HCT116 (cell line): ENCODE data around the gene RPS27L.

Experiments used
- ATF3 ChIP-seq: IDR thresholded peaks from 2 replicates; pipeline ENCODE4 v1.6.1; 2012
- CTCF ChIP-seq, 3 experiments: fragments of 200-600 bp in 1 of 3; sonication (generic) in 1 of 3; IDR thresholded peaks in 2 of 3; conservative IDR thresholded peaks in 1 of 3; 2 replicates each; pipeline ENCODE4 v1.5.1; 2012 to 2017; ENCODE audit warnings: low read depth in 2 of 3, low read length in 2 of 3, antibody characterized with exemption in 1 of 3, borderline replicate concordance in 1 of 3, control low read depth in 1 of 3, mild to moderate bottlenecking in 1 of 3, mixed read lengths in 1 of 3, mixed run types in 1 of 3, moderate library complexity in 1 of 3; ENCODE audit not compliant: insufficient read depth in 1 of 3
- ELF1 ChIP-seq: IDR thresholded peaks from 2 replicates; pipeline ENCODE4 v1.6.1; 2012; ENCODE audit warnings: low read depth, borderline replicate concordance
- EZH2 ChIP-seq: fragments of 200-600 bp; sonication (generic); IDR thresholded peaks from 2 replicates; pipeline ENCODE4 v1.6.1; 2017; ENCODE audit warnings: antibody characterized with exemption, mixed run types
- EZH2phosphoT487 ChIP-seq: fragments of 200-600 bp; IDR thresholded peaks from 2 replicates; pipeline ENCODE4 v1.6.1; 2018; ENCODE audit warnings: antibody characterized with exemption, borderline replicate concordance
- JUND ChIP-seq: IDR thresholded peaks from 2 replicates; pipeline ENCODE4 v1.6.1; 2012
- MAX ChIP-seq: IDR thresholded peaks from 2 replicates; pipeline ENCODE4 v1.6.1; 2012
- POLR2A ChIP-seq: IDR thresholded peaks from 2 replicates; pipeline ENCODE4 v1.7.0; 2011; ENCODE audit warnings: borderline replicate concordance; ENCODE audit not compliant: insufficient read depth, insufficient read length; ENCODE audit errors: extremely low read depth
- POLR2AphosphoS5 ChIP-seq: IDR thresholded peaks from 2 replicates; pipeline ENCODE4 v1.6.1; 2011; ENCODE audit warnings: mild to moderate bottlenecking, low read depth, low read length, moderate library complexity
- RAD21 ChIP-seq: IDR thresholded peaks from 2 replicates; pipeline ENCODE4 v1.6.1; 2012; ENCODE audit warnings: low read depth, mild to moderate bottlenecking
- SIN3A ChIP-seq: IDR thresholded peaks from 2 replicates; pipeline ENCODE4 v1.6.1; 2012; ENCODE audit warnings: low read depth
- YY1 ChIP-seq: IDR thresholded peaks from 2 replicates; pipeline ENCODE4 v1.6.1; 2011; ENCODE audit warnings: low read length, low read depth, moderate library complexity, mild to moderate bottlenecking; ENCODE audit not compliant: insufficient replicate concordance; ENCODE audit errors: extremely low read depth
- ZBTB33 ChIP-seq: IDR thresholded peaks from 2 replicates; pipeline ENCODE4 v1.6.1; 2011; ENCODE audit warnings: mild to moderate bottlenecking, low read length, moderate library complexity; ENCODE audit not compliant: insufficient replicate concordance; ENCODE audit errors: extremely low read depth
- ZFX ChIP-seq: fragments of 450-650 bp; IDR thresholded peaks from 2 replicates; pipeline ENCODE4 v1.6.1; 2017

GRCh38 chr15:63146684-63147083 is 10.6 kb downstream of the RPS27L start:
- no peak for TF ChIP-seq SIN3A
- no peak for TF ChIP-seq JUND
- no peak for TF ChIP-seq EZH2phosphoT487
- TF ChIP-seq CTCF (IDR thresholded peaks at IDR 0.05 in 2 of 3, conservative IDR thresholded peaks at IDR 0.05 in 1 of 3; ENCODE audit: borderline replicate concordance in 1 of 3, insufficient read depth in 1 of 3, low read depth in 2 of 3, low read length in 2 of 3): no peak
- TF ChIP-seq MAX: no peak
- no peak for TF ChIP-seq ZFX
- no peak for TF ChIP-seq EZH2
- no peak for TF ChIP-seq POLR2AphosphoS5
- no peak for TF ChIP-seq RAD21
- no peak for TF ChIP-seq YY1
- TF ChIP-seq ATF3: no peak
- TF ChIP-seq ELF1: no peak
- no peak for TF ChIP-seq POLR2A
- no peak for TF ChIP-seq ZBTB33
